OCI-LY3 (cell line): Measurements from ENCODE around the gene KLHDC4.
"Not testable (repeated sequence)": the region's sequence is repeated elsewhere in the genome, so short reads cannot be mapped to it uniquely, and the experiment has no call there.

Experiments used
- EZH2phosphoT487 ChIP-seq: fragments of 200-600 bp; shearing (Covaris generic); IDR thresholded peaks from 2 replicates; pipeline ENCODE4 v1.6.1; 2018; ENCODE audit warnings: antibody characterized with exemption, mixed run types, low read depth
- TF ChIP-seq, protein P1 (sequence below): fragments of 200-600, 300-600 bp; sonication (generic); IDR thresholded peaks from 2 replicates; pipeline ENCODE4 v1.5.1; 2014; ENCODE audit warnings: antibody characterized with exemption, low read length, low read depth

DNA sequence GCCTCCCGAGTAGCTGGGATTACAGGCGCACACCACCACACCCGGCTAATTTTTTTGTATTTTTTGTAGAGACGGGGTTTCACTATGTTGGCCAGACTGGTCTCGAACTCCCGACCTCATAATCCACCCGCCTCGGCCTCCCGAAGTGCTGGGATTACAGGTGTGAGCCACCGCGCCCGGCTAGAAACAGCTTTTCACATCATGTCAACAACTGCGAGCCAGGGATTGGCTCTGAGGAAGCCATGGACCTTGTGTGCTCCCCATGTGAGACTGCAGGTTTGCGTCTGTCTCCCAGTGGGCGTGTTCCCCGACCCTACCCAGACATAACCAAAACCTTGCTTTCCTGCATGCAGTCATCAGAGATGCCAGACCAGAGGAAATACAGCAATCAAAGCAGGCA lies 8.1 kb upstream of the KLHDC4 start:
- TF ChIP-seq, protein P1, sequence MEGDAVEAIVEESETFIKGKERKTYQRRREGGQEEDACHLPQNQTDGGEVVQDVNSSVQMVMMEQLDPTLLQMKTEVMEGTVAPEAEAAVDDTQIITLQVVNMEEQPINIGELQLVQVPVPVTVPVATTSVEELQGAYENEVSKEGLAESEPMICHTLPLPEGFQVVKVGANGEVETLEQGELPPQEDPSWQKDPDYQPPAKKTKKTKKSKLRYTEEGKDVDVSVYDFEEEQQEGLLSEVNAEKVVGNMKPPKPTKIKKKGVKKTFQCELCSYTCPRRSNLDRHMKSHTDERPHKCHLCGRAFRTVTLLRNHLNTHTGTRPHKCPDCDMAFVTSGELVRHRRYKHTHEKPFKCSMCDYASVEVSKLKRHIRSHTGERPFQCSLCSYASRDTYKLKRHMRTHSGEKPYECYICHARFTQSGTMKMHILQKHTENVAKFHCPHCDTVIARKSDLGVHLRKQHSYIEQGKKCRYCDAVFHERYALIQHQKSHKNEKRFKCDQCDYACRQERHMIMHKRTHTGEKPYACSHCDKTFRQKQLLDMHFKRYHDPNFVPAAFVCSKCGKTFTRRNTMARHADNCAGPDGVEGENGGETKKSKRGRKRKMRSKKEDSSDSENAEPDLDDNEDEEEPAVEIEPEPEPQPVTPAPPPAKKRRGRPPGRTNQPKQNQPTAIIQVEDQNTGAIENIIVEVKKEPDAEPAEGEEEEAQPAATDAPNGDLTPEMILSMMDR = not testable (repeated sequence)
- not testable (repeated sequence) for TF ChIP-seq EZH2phosphoT487
